Liver (tissue), 9 donors: Measurements from ENCODE around the gene GLB1L2. TPM values are rescaled to one million over a fixed set of nuclear protein-coding genes. Genes with fewer than 3 reads are reported as not detected.
A peak's percentile ranks its signal among the peaks of the same experiment; 100 is the strongest.
"Not testable (repeated sequence)": the region's sequence is repeated elsewhere in the genome, so short reads cannot be mapped to it uniquely, and the experiment has no call there.

Experiments used
- DNase-seq: peaks from one replicate; pipeline ENCODE4 v3.0.0-alpha.2; 2017; ENCODE audit warnings: low spot score
- H3K27ac ChIP-seq, 2 donors: one replicate each; pipeline ENCODE4 v1.7.0; 2013; ENCODE audit warnings: inconsistent platforms in 2 of 2, low read length in 2 of 2, control low read depth in 1 of 2, low read depth in 1 of 2, mild to moderate bottlenecking in 1 of 2
- H3K27me3 ChIP-seq, 4 donors: one replicate each; pipeline versions ENCODE4 v1.6.1 to v1.7.0; 2013; ENCODE audit warnings: low read length in 3 of 4, inconsistent platforms in 1 of 4, mild to moderate bottlenecking in 1 of 4, moderate library complexity in 1 of 4; ENCODE audit not compliant: control insufficient read depth in 4 of 4, insufficient read depth in 4 of 4
- H3K36me3 ChIP-seq, 4 donors: one replicate each; pipeline versions ENCODE4 v1.6.1 to v1.7.0; 2013; ENCODE audit warnings: low read length in 3 of 4, mild to moderate bottlenecking in 3 of 4, low read depth in 1 of 4, moderate library complexity in 1 of 4; ENCODE audit not compliant: control insufficient read depth in 4 of 4, insufficient read depth in 3 of 4
- H3K4me1 ChIP-seq, 4 donors: one replicate each; pipeline versions ENCODE4 v1.6.1 to v1.7.0; 2013; ENCODE audit warnings: low read length in 3 of 4, mild to moderate bottlenecking in 3 of 4, moderate library complexity in 1 of 4; ENCODE audit not compliant: control insufficient read depth in 4 of 4, insufficient read depth in 4 of 4
- H3K4me3 ChIP-seq, 3 donors: one replicate each; pipeline versions ENCODE4 v1.6.1 to v1.7.0; 2013; ENCODE audit warnings: low read length in 3 of 3, control low read depth in 1 of 3, low read depth in 1 of 3, mild to moderate bottlenecking in 1 of 3
- H3K9ac ChIP-seq, 2 donors: one replicate each; pipeline ENCODE4 v1.7.0; 2013; ENCODE audit warnings: low read length in 2 of 2, mild to moderate bottlenecking in 2 of 2, moderate library complexity in 2 of 2, control low read depth in 1 of 2, low read depth in 1 of 2
- H3K9me3 ChIP-seq, 4 donors: one replicate each; pipeline versions ENCODE4 v1.6.1 to v1.7.0; 2013; ENCODE audit warnings: low read length in 3 of 4; ENCODE audit not compliant: control insufficient read depth in 4 of 4
- EGR1 ChIP-seq, 2 donors: IDR thresholded peaks; 2 replicates each; pipeline ENCODE4 v1.6.1; 2016 to 2018; ENCODE audit warnings: antibody characterized with exemption in 2 of 2, low read depth in 2 of 2
- FOXA1 ChIP-seq: IDR thresholded peaks from 2 replicates; pipeline ENCODE4 v1.6.1; 2016; ENCODE audit warnings: antibody characterized with exemption
- FOXA2 ChIP-seq: IDR thresholded peaks from 2 replicates; pipeline ENCODE4 v1.6.1; 2016; ENCODE audit warnings: antibody characterized with exemption
- HNF4A ChIP-seq, 2 donors: conservative IDR thresholded peaks; 2 replicates each; pipeline ENCODE4 v1.6.1; 2016; ENCODE audit warnings: antibody characterized with exemption in 2 of 2, mild to moderate bottlenecking in 2 of 2
- HNF4G ChIP-seq: IDR thresholded peaks from 2 replicates; pipeline ENCODE4 v1.6.1; 2016; ENCODE audit warnings: antibody characterized with exemption
- JUND ChIP-seq, 2 donors: IDR thresholded peaks; 2 replicates each; pipeline ENCODE4 v1.6.1; 2016; ENCODE audit warnings: antibody characterized with exemption in 2 of 2
- RAD21 ChIP-seq, 2 donors: IDR thresholded peaks; 2 replicates each; pipeline ENCODE4 v1.6.1; 2016; ENCODE audit warnings: antibody characterized with exemption in 2 of 2, mild to moderate bottlenecking in 2 of 2
- RXRA ChIP-seq, 2 donors: IDR thresholded peaks; 2 replicates each; pipeline ENCODE4 v1.6.1; 2017 to 2018; ENCODE audit warnings: antibody characterized with exemption in 2 of 2, mild to moderate bottlenecking in 1 of 2
- TAF1 ChIP-seq: conservative IDR thresholded peaks from 2 replicates; pipeline ENCODE4 v1.6.1; 2016; ENCODE audit warnings: antibody characterized with exemption, mild to moderate bottlenecking
- YY1 ChIP-seq: IDR thresholded peaks from 2 replicates; pipeline ENCODE4 v1.6.1; 2016; ENCODE audit warnings: antibody characterized with exemption, mild to moderate bottlenecking
- WGBS: extraction: QIAGEN DNeasy Blood & Tissue Kit; methylation state at CpG from one replicate; pipeline ENCODE4 v1.1.7; 2013; 5-methylcytosine and 5-hydroxymethylcytosine counted together
- polyA plus RNA-seq, 2 donors: library from polyadenylated mRNA; stranded (reverse) in 1 of 2; unstranded in 1 of 2; fragments of 200-250 nt in 1 of 2; fragments of >200 nt in 1 of 2; fragmentation: Nextera tagmentation in 1 of 2; extraction: Ambion mirVana in 1 of 2; gene quantifications; one replicate each; pipeline versions ENCODE4 v1.2.1 to v1.2.3, GENCODE V29; 2013 to 2015
- total RNA-seq, 2 donors: library from RNA; depleted of rRNA; stranded (reverse); fragments of >200 nt; gene quantifications; one replicate each; pipeline ENCODE4 v1.2.3, GENCODE V29; 2014
- TF ChIP-seq, protein P1 (sequence below): fragments of 150-350 bp; IDR thresholded peaks from 2 replicates; pipeline ENCODE4 v1.5.1; 2017; ENCODE audit warnings: improper control_type of control experiment, low read depth, low read length; ENCODE audit not compliant: missing input control
- TF ChIP-seq, protein P2 (sequence below): IDR thresholded peaks from 2 replicates; pipeline ENCODE4 v1.6.1; 2016; ENCODE audit warnings: antibody characterized with exemption, mild to moderate bottlenecking
- TF ChIP-seq, protein P3 (sequence below): IDR thresholded peaks from 2 replicates; pipeline ENCODE4 v1.6.1; 2016; ENCODE audit warnings: antibody characterized with exemption
- donor health status: healthy.
- donor health status: healthy.
- donor health status: healthy.
- donor health status: healthy.
- donor health status: healthy.

Gene GLB1L2
- total and polyA plus RNA-seq, 4 donors = 0.23 to 0.50 (median 0.42) TPM

DNA sequence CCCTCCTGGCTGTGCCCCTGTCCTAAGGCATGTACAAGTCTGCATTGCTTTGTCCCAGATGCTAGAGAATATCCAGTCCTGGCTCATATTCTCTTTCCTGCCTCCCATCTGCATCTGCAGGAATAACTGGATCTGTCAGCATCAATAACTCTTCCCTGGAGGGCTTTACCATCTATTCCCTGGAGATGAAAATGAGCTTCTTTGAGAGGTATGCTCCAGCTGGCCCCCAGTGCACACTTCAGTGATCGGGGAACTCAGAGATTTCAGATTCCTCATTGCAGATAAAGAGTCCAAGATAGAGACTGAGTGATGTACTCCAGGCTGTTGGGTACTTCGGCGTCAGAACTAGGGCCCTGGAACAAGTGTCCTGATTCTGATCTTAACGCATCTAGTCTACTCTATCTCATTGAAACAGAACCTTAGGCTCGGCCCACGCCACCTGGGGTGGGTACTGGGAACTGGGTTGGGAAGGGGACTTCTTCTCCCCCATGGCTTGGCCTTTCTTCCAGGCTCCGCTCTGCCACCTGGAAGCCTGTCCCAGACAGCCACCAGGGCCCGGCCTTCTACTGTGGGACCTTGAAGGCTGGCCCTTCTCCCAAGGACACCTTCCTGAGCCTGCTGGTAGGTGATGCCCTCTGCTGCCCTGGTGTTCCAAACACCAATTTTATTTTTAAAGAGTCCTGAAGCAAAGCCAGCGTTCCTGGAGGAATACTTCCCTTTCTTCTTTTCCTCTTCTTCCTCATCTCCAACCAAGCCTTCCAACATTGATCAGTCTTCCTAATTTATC, 17.8 kb upstream of the GLB1L2 start:
- Histone ChIP-seq H3K4me1 (no peaks in the 10 kb centered on the region), H3K27me3 (no peaks in the 10 kb centered on the region), H3K4me3 (no peak overlapping the region), H3K9ac (no peak overlapping the region), H3K27ac (no peak overlapping the region), H3K9me3 (peaks cover 0 to 10% (median 5%) of the 10 kb centered on the region in 4 donors), H3K36me3 (no peaks in the 10 kb centered on the region)
- WGBS = 89% methylated on average over 9 of the region's 9 CpGs
- no peak for DNase-seq
- TF ChIP-seq, protein P1, sequence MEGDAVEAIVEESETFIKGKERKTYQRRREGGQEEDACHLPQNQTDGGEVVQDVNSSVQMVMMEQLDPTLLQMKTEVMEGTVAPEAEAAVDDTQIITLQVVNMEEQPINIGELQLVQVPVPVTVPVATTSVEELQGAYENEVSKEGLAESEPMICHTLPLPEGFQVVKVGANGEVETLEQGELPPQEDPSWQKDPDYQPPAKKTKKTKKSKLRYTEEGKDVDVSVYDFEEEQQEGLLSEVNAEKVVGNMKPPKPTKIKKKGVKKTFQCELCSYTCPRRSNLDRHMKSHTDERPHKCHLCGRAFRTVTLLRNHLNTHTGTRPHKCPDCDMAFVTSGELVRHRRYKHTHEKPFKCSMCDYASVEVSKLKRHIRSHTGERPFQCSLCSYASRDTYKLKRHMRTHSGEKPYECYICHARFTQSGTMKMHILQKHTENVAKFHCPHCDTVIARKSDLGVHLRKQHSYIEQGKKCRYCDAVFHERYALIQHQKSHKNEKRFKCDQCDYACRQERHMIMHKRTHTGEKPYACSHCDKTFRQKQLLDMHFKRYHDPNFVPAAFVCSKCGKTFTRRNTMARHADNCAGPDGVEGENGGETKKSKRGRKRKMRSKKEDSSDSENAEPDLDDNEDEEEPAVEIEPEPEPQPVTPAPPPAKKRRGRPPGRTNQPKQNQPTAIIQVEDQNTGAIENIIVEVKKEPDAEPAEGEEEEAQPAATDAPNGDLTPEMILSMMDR = no peak
- TF ChIP-seq, protein P2, sequence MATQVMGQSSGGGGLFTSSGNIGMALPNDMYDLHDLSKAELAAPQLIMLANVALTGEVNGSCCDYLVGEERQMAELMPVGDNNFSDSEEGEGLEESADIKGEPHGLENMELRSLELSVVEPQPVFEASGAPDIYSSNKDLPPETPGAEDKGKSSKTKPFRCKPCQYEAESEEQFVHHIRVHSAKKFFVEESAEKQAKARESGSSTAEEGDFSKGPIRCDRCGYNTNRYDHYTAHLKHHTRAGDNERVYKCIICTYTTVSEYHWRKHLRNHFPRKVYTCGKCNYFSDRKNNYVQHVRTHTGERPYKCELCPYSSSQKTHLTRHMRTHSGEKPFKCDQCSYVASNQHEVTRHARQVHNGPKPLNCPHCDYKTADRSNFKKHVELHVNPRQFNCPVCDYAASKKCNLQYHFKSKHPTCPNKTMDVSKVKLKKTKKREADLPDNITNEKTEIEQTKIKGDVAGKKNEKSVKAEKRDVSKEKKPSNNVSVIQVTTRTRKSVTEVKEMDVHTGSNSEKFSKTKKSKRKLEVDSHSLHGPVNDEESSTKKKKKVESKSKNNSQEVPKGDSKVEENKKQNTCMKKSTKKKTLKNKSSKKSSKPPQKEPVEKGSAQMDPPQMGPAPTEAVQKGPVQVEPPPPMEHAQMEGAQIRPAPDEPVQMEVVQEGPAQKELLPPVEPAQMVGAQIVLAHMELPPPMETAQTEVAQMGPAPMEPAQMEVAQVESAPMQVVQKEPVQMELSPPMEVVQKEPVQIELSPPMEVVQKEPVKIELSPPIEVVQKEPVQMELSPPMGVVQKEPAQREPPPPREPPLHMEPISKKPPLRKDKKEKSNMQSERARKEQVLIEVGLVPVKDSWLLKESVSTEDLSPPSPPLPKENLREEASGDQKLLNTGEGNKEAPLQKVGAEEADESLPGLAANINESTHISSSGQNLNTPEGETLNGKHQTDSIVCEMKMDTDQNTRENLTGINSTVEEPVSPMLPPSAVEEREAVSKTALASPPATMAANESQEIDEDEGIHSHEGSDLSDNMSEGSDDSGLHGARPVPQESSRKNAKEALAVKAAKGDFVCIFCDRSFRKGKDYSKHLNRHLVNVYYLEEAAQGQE = no peak
- TF ChIP-seq JUND (IDR thresholded peaks at IDR 0.05) (no peak), RAD21 (IDR thresholded peaks at IDR 0.05) (peak; percentile 15 to 22), HNF4G (no peak), RXRA (IDR thresholded peaks at IDR 0.05) (no peak)
- TF ChIP-seq, protein P3, sequence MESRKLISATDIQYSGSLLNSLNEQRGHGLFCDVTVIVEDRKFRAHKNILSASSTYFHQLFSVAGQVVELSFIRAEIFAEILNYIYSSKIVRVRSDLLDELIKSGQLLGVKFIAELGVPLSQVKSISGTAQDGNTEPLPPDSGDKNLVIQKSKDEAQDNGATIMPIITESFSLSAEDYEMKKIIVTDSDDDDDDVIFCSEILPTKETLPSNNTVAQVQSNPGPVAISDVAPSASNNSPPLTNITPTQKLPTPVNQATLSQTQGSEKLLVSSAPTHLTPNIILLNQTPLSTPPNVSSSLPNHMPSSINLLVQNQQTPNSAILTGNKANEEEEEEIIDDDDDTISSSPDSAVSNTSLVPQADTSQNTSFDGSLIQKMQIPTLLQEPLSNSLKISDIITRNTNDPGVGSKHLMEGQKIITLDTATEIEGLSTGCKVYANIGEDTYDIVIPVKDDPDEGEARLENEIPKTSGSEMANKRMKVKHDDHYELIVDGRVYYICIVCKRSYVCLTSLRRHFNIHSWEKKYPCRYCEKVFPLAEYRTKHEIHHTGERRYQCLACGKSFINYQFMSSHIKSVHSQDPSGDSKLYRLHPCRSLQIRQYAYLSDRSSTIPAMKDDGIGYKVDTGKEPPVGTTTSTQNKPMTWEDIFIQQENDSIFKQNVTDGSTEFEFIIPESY = no peak

DNA sequence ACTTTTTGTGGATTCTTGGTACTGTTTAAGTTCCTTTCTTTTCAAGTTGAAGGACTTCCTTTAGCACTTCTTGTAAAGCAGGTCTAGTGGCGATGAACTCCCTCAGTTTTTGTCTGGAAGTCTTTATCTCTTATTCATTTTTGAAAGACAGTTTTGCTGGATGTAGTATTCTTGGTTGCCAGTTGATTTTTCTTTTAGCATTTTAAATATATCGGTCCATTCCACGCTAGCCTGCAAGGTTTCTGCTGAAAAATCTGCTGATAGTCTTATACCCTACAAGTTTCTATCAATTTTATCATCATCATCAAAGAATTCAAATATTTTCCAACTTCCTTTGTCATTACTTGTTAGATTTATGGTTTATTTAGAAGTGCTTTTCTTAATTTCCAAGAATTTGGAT, 14.7 kb upstream of the GLB1L2 start:
- H3K4me1 ChIP-seq = no peaks in the 10 kb centered on the region
- TF ChIP-seq EGR1 (IDR thresholded peaks at IDR 0.05; ENCODE audit: low read depth in 2 of 2) (no peak), YY1 (no peak), FOXA1 (no peak), HNF4A (conservative IDR thresholded peaks at IDR 0.05) (no peak), TAF1 (no peak), HNF4G (no peak), FOXA2 (no peak)
- 94% methylated on average over 3 of the region's 3 CpGs for WGBS
- H3K27ac ChIP-seq = no peak overlapping the region
- no peaks in the 10 kb centered on the region for H3K36me3 ChIP-seq
- no peak overlapping the region for H3K9ac ChIP-seq
- H3K9me3 ChIP-seq = peaks cover 0 to 21% (median 7%) of the 10 kb centered on the region in 4 donors
- DNase-seq = no peak
- H3K4me3 ChIP-seq = no peak overlapping the region
- peaks cover 0 to 2% (median 0%) of the 10 kb centered on the region in 4 donors for H3K27me3 ChIP-seq

DNA sequence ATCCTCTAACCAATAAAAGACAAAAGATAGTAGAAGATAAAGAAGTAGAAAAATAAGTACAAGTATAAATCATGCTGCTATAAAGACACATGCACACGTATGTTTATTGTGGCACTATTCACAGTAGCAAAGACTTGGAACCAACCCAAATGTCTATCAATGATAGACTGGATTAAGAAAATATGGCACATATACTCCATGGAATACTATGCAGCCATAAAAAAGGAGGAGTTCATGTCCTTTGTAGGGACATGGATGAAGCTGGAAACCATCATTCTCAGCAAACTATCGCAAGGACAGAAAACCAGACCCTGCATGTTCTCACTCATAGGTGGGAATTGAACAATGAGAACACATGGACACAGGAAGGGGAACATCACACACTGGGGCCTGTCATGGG, 10.4 kb upstream of the GLB1L2 start:
- 85% methylated on average over 2 of the region's 2 CpGs for WGBS
- not testable (repeated sequence) for H3K4me1 ChIP-seq, H3K27me3 ChIP-seq, H3K9ac ChIP-seq, H3K4me3 ChIP-seq, H3K36me3 ChIP-seq, DNase-seq, H3K27ac ChIP-seq
- peaks cover 0 to 21% (median 7%) of the 10 kb centered on the region in 4 donors for H3K9me3 ChIP-seq
